ENCODE measurements around the gene UXT.
A peak's percentile ranks its signal among the peaks of the same experiment; 100 is the strongest.

UXT gene

GRCh38 chrX:47649271-47649670 lies 9.7 kb downstream of the UXT start:
- DNase-seq (ENCODE audit: low spot score): no peak

- DNase-seq (ENCODE audit: low spot score): no peak
These were observed 10.6 kb downstream of the UXT start for GRCh38 chrX:47648376-47648775.

GRCh38 chrX:47646636-47647035 lies 12.3 kb downstream of the UXT start:
- no peak for DNase-seq (ENCODE audit: low spot score)

- DNase-seq (ENCODE audit: low spot score): no peak
These were observed 13.4 kb downstream of the UXT start for GRCh38 chrX:47645530-47645929.

- DNase-seq (ENCODE audit: low spot score): peak; percentile 28
These were observed 14.4 kb downstream of the UXT start for GRCh38 chrX:47644557-47645091.

GRCh38 chrX:47643926-47644325 lies 15.1 kb downstream of the UXT start:
- peak; percentile 34 for DNase-seq (ENCODE audit: low spot score)

GRCh38 chrX:47638816-47639215 lies 20.2 kb downstream of the UXT start:
- DNase-seq (ENCODE audit: low spot score): no peak

GRCh38 chrX:47637546-47638195 lies 21.3 kb downstream of the UXT start:
- DNase-seq (ENCODE audit: low spot score): no peak

- DNase-seq (ENCODE audit: low spot score): no peak
These were observed 24.0 kb downstream of the UXT start for GRCh38 chrX:47634871-47635575.

- DNase-seq (ENCODE audit: low spot score): no peak
These were observed 25.0 kb downstream of the UXT start for GRCh38 chrX:47633689-47634590.

- DNase-seq (ENCODE audit: low spot score): no peak
These were observed 26.3 kb downstream of the UXT start for GRCh38 chrX:47632666-47633065.

GRCh38 chrX:47631676-47632075 lies 27.3 kb downstream of the UXT start:
- no peak for DNase-seq (ENCODE audit: low spot score)

GRCh38 chrX:47629419-47630200 lies 29.4 kb downstream of the UXT start, which contains the start of gene CFP:
CFP (minus strand) TSS chrX:47629930; CDS start chrX:47629844, 86 bp downstream.
- DNase-seq (ENCODE audit: low spot score): no peak

GRCh38 chrX:47628982-47629381 lies 30.0 kb downstream of the UXT start:
- no peak for DNase-seq (ENCODE audit: low spot score)

- no peak for DNase-seq (ENCODE audit: low spot score)
These were observed 33.6 kb downstream of the UXT start for GRCh38 chrX:47625365-47625764.

- peak; percentile 85 for DNase-seq (ENCODE audit: low spot score)
These were observed 35.4 kb downstream of the UXT start for GRCh38 chrX:47623540-47624027.

- no peak for DNase-seq (ENCODE audit: low spot score)
These were observed 37.1 kb downstream of the UXT start for GRCh38 chrX:47621851-47622250.

- DNase-seq (ENCODE audit: low spot score): no peak
These were observed 38.7 kb downstream of the UXT start for GRCh38 chrX:47620303-47620685.

- DNase-seq (ENCODE audit: low spot score): peak; percentile 88
These were observed 39.3 kb downstream of the UXT start, which contains the start of gene SYN1 for GRCh38 chrX:47619486-47620302. SYN1 (minus strand) TSS chrX:47619857; CDS start chrX:47619728, 129 bp downstream.

GRCh38 chrX:47618923-47619485 lies 40.0 kb downstream of the UXT start:
- DNase-seq (ENCODE audit: low spot score): no peak

All from AG08395 (cell line).